PC-3 (cell line): ENCODE results near the gene FIGLA. TPM values are rescaled to one million over a fixed set of nuclear protein-coding genes. Genes with fewer than 3 reads are reported as not detected.

Experiments used
- ATAC-seq: fragments of 200-7000 bp; cut with Tn5 transposase; 2 replicates; pipeline ENCODE4 v1.9.1; 2020; ENCODE audit warnings: mild to moderate bottlenecking, moderate library complexity
- BruUV-seq: library from RNA; stranded (reverse); fragments of 400-500 nt; replicated peaks from 2 replicates; lab custom pipeline; 2021; lab: Mats Ljungman, UMichigan
- CTCF ChIA-PET: fragments of 300-600 bp; sonication (Branson Sonifier 250); formaldehyde crosslinking; loops from one replicate; lab custom pipeline; 2022; ENCODE audit warnings: antibody characterized with exemption; lab: Charles Lee
- POLR2A ChIA-PET: fragments of 300-600 bp; sonication (Branson Sonifier 250); formaldehyde crosslinking; loops from one replicate; lab custom pipeline; 2022; ENCODE audit warnings: antibody characterized with exemption; ENCODE audit not compliant: unreplicated experiment; lab: Charles Lee
- DNase-seq: peaks from one replicate; pipeline ENCODE4 v3.0.0-alpha.2; 2015
- H2AFZ ChIP-seq: fragments of 300-600 bp; sonication (generic); 2 replicates; pipeline ENCODE4 v1.6.0; 2016; ENCODE audit warnings: antibody characterized with exemption, low read length
- H3F3A ChIP-seq: fragments of 300-600 bp; sonication (generic); one replicate; pipeline ENCODE4 v1.6.0; 2017; ENCODE audit warnings: antibody characterized with exemption, low read length, control low read depth, mild to moderate bottlenecking; ENCODE audit not compliant: unreplicated experiment
- H3K27ac ChIP-seq: fragments of 300-600 bp; sonication (generic); 2 replicates; pipeline ENCODE4 v1.5.1; 2016; ENCODE audit warnings: mild to moderate bottlenecking, low read length
- H3K27me3 ChIP-seq: fragments of 300-600 bp; sonication (generic); 2 replicates; pipeline ENCODE4 v1.6.1; 2016; ENCODE audit warnings: low read length, mixed read lengths
- H3K36me3 ChIP-seq: fragments of 300-600 bp; sonication (generic); 2 replicates; pipeline ENCODE4 v1.6.1; 2016; ENCODE audit warnings: low read depth, mixed run types, low read length, mixed read lengths
- H3K4me1 ChIP-seq: fragments of 300-600 bp; sonication (generic); 2 replicates; pipeline ENCODE4 v1.5.1; 2016; ENCODE audit warnings: low read length; ENCODE audit not compliant: insufficient read depth
- H3K4me2 ChIP-seq: fragments of 300-600 bp; sonication (generic); 2 replicates; pipeline ENCODE4 v1.6.0; 2016; ENCODE audit warnings: low read length
- H3K4me3 ChIP-seq: fragments of 300-600 bp; sonication (generic); 2 replicates; pipeline ENCODE4 v1.5.1; 2016; ENCODE audit warnings: mild to moderate bottlenecking, low read length, mixed read lengths
- H3K79me2 ChIP-seq: fragments of 300-600 bp; sonication (generic); 2 replicates; pipeline ENCODE4 v1.6.1; 2017; ENCODE audit warnings: low read length, mixed read lengths
- H3K9ac ChIP-seq: fragments of 300-600 bp; sonication (generic); 2 replicates; pipeline ENCODE4 v1.6.0; 2016; ENCODE audit warnings: mild to moderate bottlenecking, low read length
- H3K9me2 ChIP-seq: fragments of 300-600 bp; sonication (generic); replicated peaks from 2 replicates; pipeline ENCODE4 v1.6.1; 2016; ENCODE audit warnings: mixed run types, low read length, mixed read lengths
- H3K9me3 ChIP-seq: fragments of 300-600 bp; sonication (generic); 2 replicates; pipeline ENCODE4 v1.6.1; 2016; ENCODE audit warnings: low read length, mixed read lengths
- H4K20me1 ChIP-seq: fragments of 300-600 bp; sonication (generic); 2 replicates; pipeline ENCODE4 v1.6.1; 2016; ENCODE audit warnings: low read length, mixed read lengths
- EZH2 ChIP-seq: fragments of 300-600 bp; sonication (generic); IDR thresholded peaks from one replicate; pipeline ENCODE4 v1.6.1; 2017; ENCODE audit warnings: antibody characterized with exemption, mild to moderate bottlenecking, low read length; ENCODE audit not compliant: unreplicated experiment
- EZH2phosphoT487 ChIP-seq: fragments of 300-600 bp; sonication (generic); IDR thresholded peaks from 2 replicates; pipeline ENCODE4 v1.6.1; 2018; ENCODE audit warnings: mild to moderate bottlenecking, antibody characterized with exemption, low read length, borderline replicate concordance
- intact Hi-C: fragments of 100-400 bp; cut with micrococcal nuclease; formaldehyde crosslinking; loops from 2 replicates; pipeline ENCODE4 v1.9.0; 2023
- total RNA-seq: library from RNA; depleted of rRNA; stranded (reverse); fragments of >200 nt; gene quantifications from 2 replicates; pipeline ENCODE4 v1.2.3, GENCODE V29; 2014
- TF ChIP-seq, protein P1 (sequence below): fragments of 300-600 bp; sonication (generic); conservative IDR thresholded peaks from 2 replicates; pipeline ENCODE4 v1.5.1; 2017; ENCODE audit warnings: antibody characterized with exemption, low read depth, mild to moderate bottlenecking, low read length

Gene FIGLA
- total RNA-seq, 1 experiment from 2014 or later = not detected

DNA sequence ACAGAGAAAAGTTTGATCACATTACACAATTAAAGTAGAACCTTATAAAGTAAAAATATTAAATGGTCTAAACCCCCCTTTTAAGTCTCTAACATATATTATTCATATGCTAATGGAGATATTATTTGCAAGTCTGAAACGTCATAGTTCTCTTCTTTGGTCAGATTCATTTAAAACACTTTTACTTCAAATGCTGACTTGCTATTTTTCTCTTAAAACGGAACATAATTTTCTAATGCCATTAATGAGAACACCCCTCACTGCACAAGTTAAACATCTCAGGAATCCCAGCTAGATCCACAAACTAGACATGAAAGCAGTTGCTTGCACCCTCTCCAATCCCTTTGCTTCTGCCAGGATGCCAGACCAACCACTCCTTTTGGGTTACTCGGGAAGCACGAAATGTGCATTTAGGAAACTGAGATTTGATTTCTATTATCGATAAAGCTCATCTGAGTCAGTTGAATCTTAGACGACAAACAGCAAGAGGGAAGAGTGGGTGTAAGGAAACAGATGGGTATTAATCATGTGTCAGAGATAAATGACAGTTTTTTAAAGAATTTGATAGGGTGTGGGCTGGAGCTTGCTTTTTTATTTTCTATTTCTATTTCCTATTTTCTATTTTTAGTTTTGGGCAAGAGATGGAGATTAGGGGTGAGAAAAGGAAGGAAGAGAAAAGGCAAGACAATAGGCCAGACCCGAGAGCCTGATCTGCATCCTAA is 23.9 kb downstream of the FIGLA start:
- POLR2A ChIA-PET = no interaction called here
- Histone ChIP-seq H3K79me2 (no peaks in the 10 kb centered on the region), H3K4me1 (no peaks in the 10 kb centered on the region), H4K20me1 (no peaks in the 10 kb centered on the region), H3K4me3 (peak overlapping the region; percentile 56), H3F3A (no peaks in the 10 kb centered on the region), H3K9me2 (no peaks in the 10 kb centered on the region), H3K9me3 (no peaks in the 10 kb centered on the region), H3K27ac (no peak overlapping the region), H3K9ac (no peak overlapping the region), H3K27me3 (peaks cover 81% of the 10 kb centered on the region), H3K36me3 (no peaks in the 10 kb centered on the region), H2AFZ (peak overlapping the region; percentile 59; the same call in 1 of the 2 replicates), H3K4me2 (peak overlapping the region; percentile 71)
- intact Hi-C loops = no loop called here
- no TSS peak for BruUV-seq
- CTCF ChIA-PET = no interaction called here
- DNase-seq (no peak), ATAC-seq (no peak)
- TF ChIP-seq EZH2phosphoT487 = no peak
- no peak for TF ChIP-seq EZH2
- TF ChIP-seq, protein P1, sequence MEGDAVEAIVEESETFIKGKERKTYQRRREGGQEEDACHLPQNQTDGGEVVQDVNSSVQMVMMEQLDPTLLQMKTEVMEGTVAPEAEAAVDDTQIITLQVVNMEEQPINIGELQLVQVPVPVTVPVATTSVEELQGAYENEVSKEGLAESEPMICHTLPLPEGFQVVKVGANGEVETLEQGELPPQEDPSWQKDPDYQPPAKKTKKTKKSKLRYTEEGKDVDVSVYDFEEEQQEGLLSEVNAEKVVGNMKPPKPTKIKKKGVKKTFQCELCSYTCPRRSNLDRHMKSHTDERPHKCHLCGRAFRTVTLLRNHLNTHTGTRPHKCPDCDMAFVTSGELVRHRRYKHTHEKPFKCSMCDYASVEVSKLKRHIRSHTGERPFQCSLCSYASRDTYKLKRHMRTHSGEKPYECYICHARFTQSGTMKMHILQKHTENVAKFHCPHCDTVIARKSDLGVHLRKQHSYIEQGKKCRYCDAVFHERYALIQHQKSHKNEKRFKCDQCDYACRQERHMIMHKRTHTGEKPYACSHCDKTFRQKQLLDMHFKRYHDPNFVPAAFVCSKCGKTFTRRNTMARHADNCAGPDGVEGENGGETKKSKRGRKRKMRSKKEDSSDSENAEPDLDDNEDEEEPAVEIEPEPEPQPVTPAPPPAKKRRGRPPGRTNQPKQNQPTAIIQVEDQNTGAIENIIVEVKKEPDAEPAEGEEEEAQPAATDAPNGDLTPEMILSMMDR = no peak

- no peak overlapping the region for H3K4me3 ChIP-seq
- no peaks in the 10 kb centered on the region for H3F3A ChIP-seq
- no peaks in the 10 kb centered on the region for H3K9me3 ChIP-seq
- DNase-seq = no peak
- TF ChIP-seq EZH2phosphoT487 (no peak), EZH2 (no peak)
- TF ChIP-seq, protein P1 = no peak
- no peaks in the 10 kb centered on the region for H3K9me2 ChIP-seq
- POLR2A ChIA-PET = no interaction called here
- H3K9ac ChIP-seq = no peak overlapping the region
- H3K79me2 ChIP-seq = no peaks in the 10 kb centered on the region
- no peak overlapping the region for H3K4me2 ChIP-seq
- H3K4me1 ChIP-seq = no peaks in the 10 kb centered on the region
- H3K27me3 ChIP-seq = peaks cover 73% of the 10 kb centered on the region
- intact Hi-C loops = no loop called here
- no TSS peak for BruUV-seq
- H3K36me3 ChIP-seq = no peaks in the 10 kb centered on the region
- H4K20me1 ChIP-seq = no peaks in the 10 kb centered on the region
- no peak for ATAC-seq
- CTCF ChIA-PET = no interaction called here
- H2AFZ ChIP-seq = no peak overlapping the region
- no peak overlapping the region for H3K27ac ChIP-seq
These were observed 24.9 kb downstream of the FIGLA start for GRCh38 chr2:70765507-70765906.

DNA sequence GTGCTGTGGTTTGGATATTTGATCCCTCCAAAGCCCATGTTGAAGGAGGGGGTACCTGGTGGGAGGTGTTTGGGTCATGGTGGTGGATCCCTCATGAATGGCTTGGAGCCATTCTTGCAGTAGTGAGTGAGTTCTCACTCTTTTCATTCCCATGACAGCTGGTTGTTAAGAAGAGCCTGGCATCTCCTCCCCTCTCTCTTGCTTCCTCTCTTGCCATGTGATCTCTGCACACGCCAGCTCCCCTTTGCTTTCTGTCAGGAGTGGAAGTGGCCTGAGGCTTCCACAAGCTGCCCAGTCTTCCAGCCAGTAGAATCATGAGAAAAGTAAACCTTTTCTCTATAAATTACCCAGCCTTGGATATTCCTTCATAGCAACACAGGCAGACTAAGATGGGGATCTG is 31.0 kb downstream of the FIGLA start:
- DNase-seq = no peak
- H3K9me2 ChIP-seq = no peaks in the 10 kb centered on the region
- H3K27ac ChIP-seq = no peak overlapping the region
- H3K36me3 ChIP-seq = no peaks in the 10 kb centered on the region
- intact Hi-C loops = no loop called here
- peaks cover 58% of the 10 kb centered on the region for H3K27me3 ChIP-seq
- no peaks in the 10 kb centered on the region for H3F3A ChIP-seq
- TF ChIP-seq EZH2 (no peak), EZH2phosphoT487 (no peak)
- TF ChIP-seq, protein P1 = no peak
- H3K4me2 ChIP-seq = no peak overlapping the region
- ChIA-PET CTCF (no interaction called here), POLR2A (no interaction called here)
- ATAC-seq = no peak
- H3K79me2 ChIP-seq = no peaks in the 10 kb centered on the region
- no peak overlapping the region for H3K9ac ChIP-seq
- H3K4me3 ChIP-seq = no peak overlapping the region
- H2AFZ ChIP-seq = no peak overlapping the region
- no TSS peak for BruUV-seq
- H3K4me1 ChIP-seq = no peaks in the 10 kb centered on the region
- H4K20me1 ChIP-seq = no peaks in the 10 kb centered on the region
- H3K9me3 ChIP-seq = no peaks in the 10 kb centered on the region
